BLaER1 (cell line): ENCODE results near the gene CPED1.
"Not testable (repeated sequence)": the region's sequence is repeated elsewhere in the genome, so short reads cannot be mapped to it uniquely, and the experiment has no call there.

ENCODE experiments used
- H3K27ac ChIP-seq: shearing (Covaris generic); formaldehyde crosslinking; 2 replicates; pipeline ENCODE4 v1.8.1; 2022
- H3K27me3 ChIP-seq: shearing (Covaris generic); formaldehyde crosslinking; 2 replicates; pipeline ENCODE4 v1.8.1; 2022
- H3K36me3 ChIP-seq: shearing (Covaris generic); formaldehyde crosslinking; 2 replicates; pipeline ENCODE4 v1.8.1; 2022
- H3K4me1 ChIP-seq: shearing (Covaris generic); formaldehyde crosslinking; 2 replicates; pipeline ENCODE4 v1.8.1; 2022
- H3K4me2 ChIP-seq: shearing (Covaris generic); formaldehyde crosslinking; 2 replicates; pipeline ENCODE4 v1.8.1; 2022
- H3K4me3 ChIP-seq: shearing (Covaris generic); formaldehyde crosslinking; 2 replicates; pipeline ENCODE4 v1.8.1; 2022
- H3K9ac ChIP-seq: shearing (Covaris generic); formaldehyde crosslinking; 2 replicates; pipeline ENCODE4 v1.8.1; 2022
- H3K9me3 ChIP-seq: shearing (Covaris generic); formaldehyde crosslinking; 2 replicates; pipeline ENCODE4 v1.8.1; 2022
- H4K20me1 ChIP-seq: shearing (Covaris generic); formaldehyde crosslinking; 2 replicates; pipeline ENCODE4 v1.8.1; 2022
- Cebpa-rat ChIP-seq: shearing (Covaris generic); IDR thresholded peaks from 2 replicates; pipeline ENCODE4 v1.8.1; 2022

The CPED1 gene

DNA sequence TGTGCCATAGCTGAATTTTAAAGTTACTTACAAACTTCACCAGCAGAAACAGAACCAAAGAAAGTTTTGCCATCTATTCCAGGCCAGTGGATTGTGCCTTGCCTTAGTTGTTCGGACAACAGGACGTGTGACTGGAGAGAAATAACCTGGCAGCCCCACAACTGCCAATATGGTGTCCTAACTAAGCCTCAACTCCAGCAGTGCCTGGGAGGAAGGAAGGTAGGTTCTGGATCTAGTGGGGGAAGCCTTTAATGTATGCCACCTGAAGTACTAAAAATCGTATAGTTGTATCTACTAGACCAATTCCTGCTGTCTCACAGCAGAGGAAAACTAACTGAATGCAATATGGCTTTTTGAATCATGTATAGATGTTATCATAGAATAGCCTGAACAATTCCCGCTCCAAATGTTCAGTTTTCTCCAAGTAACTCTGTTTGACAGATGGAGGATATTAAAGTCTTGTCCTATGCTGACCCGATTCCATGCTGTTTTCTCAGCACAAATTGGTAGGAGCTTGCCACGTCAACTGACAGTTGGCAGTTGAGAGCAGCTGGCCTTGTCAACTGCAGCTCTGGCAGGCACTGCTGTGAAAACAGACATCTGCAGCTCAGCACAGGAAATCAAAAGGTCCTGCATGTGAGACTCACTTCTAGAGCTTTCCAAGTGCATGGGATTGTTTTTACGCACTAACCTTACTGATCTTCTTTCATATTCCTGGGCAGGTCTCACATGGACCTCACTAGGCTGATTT is 255.8 kb downstream of the CPED1 start:
- H3K4me1 ChIP-seq: peaks cover 36% of the 10 kb centered on the region
- H3K27ac ChIP-seq: peak overlapping the region; percentile 92
- peaks cover 34% of the 10 kb centered on the region for H3K36me3 ChIP-seq
- peak overlapping the region; percentile 69 for H3K9ac ChIP-seq
- H3K27me3 ChIP-seq: no peaks in the 10 kb centered on the region
- no peaks in the 10 kb centered on the region for H4K20me1 ChIP-seq
- H3K4me2 ChIP-seq: peak overlapping the region; percentile 74
- peaks cover 27% of the 10 kb centered on the region for H3K9me3 ChIP-seq
- no peak for TF ChIP-seq Cebpa-rat
- 0 out of 2 replicates have a peak overlapping the region, but pooled peaks have one; percentile 5 for H3K4me3 ChIP-seq

DNA sequence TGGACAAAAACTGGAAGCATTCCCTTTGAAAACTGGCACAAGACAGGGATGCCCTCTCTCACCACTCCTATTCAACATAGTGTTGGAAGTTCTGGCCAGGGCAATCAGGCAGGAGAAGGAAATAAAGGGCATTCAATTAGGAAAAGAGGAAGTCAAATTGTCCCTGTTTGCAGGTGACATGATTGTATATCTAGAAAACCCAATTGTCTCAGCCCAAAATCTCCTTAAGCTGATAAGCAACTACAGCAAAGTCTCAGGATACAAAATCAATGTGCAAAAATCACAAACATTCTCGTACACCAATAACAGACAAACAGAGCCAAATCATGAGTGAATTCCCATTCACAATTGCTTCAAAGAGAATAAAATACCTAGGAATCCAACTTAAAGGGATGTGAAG is 262.9 kb downstream of the CPED1 start:
- H4K20me1 ChIP-seq, H3K4me1 ChIP-seq, H3K4me3 ChIP-seq, H3K27me3 ChIP-seq, H3K4me2 ChIP-seq, H3K27ac ChIP-seq, H3K9ac ChIP-seq: not testable (repeated sequence)
- peaks cover 33% of the 10 kb centered on the region for H3K36me3 ChIP-seq
- peaks cover 37% of the 10 kb centered on the region for H3K9me3 ChIP-seq

DNA sequence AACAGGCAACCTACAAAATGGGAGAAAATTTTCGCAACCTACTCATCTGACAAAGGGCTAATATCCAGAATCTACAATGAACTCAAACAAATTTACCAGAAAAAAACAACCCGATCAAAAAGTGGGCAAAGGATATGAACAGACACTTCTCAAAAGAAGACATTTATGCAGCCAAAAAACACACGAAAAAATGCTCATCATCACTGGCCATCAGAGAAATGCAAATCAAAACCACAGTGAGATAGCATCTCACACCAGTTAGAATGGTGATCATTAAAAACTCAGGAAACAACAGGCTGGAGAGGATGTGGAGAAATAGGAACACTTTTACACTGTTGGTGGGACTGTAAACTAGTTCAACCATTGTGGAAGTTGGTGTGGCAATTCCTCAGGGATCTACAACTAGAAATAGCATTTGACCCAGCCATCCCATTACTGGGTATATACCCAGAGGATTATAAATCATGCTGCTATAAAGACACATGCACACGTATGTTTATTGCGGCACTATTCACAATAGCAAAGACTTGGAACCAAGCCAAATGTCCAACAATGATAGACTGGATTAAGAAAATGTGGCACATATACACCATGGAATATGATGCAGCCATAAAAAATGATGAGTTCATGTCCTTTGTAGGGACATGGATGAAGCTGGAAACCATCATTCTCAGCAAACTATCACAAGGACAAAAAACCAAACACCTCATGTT is 264.2 kb downstream of the CPED1 start:
- H3K27me3 ChIP-seq, H3K27ac ChIP-seq, H3K4me2 ChIP-seq, H3K4me1 ChIP-seq, H3K9ac ChIP-seq, H4K20me1 ChIP-seq, H3K4me3 ChIP-seq: not testable (repeated sequence)
- H3K9me3 ChIP-seq: peaks cover 33% of the 10 kb centered on the region
- peaks cover 30% of the 10 kb centered on the region for H3K36me3 ChIP-seq

DNA sequence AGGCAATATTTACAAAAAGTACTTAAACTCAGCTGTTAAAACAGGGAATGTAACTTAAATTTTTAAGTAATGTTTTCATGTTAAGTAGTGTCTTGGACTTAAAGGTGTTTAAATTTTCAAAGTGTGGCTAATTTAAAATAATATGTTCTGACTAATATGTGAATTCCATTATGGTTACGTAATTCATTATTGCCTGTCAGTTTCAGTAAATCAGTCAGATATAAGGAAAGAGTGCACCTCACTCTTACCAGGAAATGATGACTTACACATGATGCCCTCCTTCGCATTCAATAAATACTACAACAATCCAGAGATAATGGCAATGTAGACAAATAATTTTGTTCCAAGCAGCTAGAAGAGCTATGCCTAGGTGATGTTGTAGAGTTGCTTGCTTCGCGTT is 271.3 kb downstream of the CPED1 start:
- no peak for TF ChIP-seq Cebpa-rat
- H3K9me3 ChIP-seq: peaks cover 13% of the 10 kb centered on the region

DNA sequence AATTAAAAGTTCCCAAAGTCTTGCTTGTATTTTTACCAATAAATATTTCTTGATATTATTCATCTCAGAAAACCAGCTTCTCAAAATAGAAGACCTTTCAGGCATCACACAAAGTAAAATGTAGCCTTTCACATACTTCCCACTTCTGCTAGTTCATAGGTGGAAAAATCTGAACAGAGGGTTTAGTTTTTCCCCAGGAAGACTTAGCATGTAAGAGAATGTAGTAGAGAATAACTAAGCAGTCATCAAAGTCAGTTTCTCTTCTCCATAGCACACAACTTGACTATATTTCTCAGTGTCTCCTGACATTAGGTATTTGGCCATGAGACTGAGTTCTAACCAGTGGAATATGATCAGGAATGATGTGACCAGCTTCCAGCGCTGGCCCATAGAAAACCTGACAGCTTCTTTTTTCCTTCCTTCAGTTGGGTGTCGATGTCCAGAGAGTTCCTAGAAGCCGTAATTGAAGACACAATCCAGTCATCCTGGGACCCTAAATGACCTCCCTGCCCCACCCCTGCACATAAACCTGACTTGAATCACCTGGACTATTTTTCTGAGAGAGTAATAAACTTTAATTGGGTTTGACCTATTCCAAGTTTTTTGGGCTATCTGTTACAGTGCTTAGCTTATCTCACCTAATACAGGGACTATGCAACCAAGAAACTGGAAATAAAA is 272.8 kb downstream of the CPED1 start:
- Histone ChIP-seq H3K9ac (no peak overlapping the region), H3K4me2 (no peak overlapping the region), H3K27ac (no peak overlapping the region), H4K20me1 (no peaks in the 10 kb centered on the region), H3K4me1 (no peaks in the 10 kb centered on the region), H3K9me3 (peaks cover 7% of the 10 kb centered on the region), H3K27me3 (no peaks in the 10 kb centered on the region), H3K36me3 (peaks cover 68% of the 10 kb centered on the region), H3K4me3 (no peak overlapping the region)
- TF ChIP-seq Cebpa-rat: no peak

More for the DNA sequence above, 271.3 kb downstream of the CPED1 start:
- H3K36me3 ChIP-seq: peaks cover 58% of the 10 kb centered on the region
- H3K4me1 ChIP-seq: no peaks in the 10 kb centered on the region
- no peak overlapping the region for H3K4me2 ChIP-seq
- no peak overlapping the region for H3K9ac ChIP-seq
- H3K4me3 ChIP-seq: no peak overlapping the region
- H3K27ac ChIP-seq: no peak overlapping the region
- no peaks in the 10 kb centered on the region for H3K27me3 ChIP-seq
- H4K20me1 ChIP-seq: no peaks in the 10 kb centered on the region

DNA sequence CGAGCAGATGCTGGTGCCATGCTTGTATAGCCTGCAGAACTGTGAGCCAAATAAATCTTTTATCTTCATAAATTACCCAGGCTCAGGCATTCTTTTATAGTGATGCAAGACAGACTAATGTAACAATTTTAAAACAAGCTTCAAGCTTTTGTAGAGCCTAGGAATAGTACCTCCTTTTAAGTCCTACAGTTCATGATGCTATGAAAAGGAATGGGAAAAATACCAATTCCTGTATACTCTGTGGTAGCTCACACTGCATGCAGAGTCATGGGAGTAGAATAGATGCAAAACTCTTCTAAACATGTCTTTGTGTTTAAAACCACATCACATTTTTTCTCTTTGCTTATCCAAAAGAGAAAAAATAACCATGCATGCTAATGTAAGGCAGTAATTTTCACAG is 273.7 kb downstream of the CPED1 start:
- Histone ChIP-seq H3K4me1 (no peaks in the 10 kb centered on the region), H3K4me2 (no peak overlapping the region), H3K27ac (no peak overlapping the region), H3K4me3 (no peak overlapping the region), H3K9ac (no peak overlapping the region), H3K36me3 (peaks cover 62% of the 10 kb centered on the region), H3K9me3 (no peaks in the 10 kb centered on the region), H4K20me1 (no peaks in the 10 kb centered on the region), H3K27me3 (no peaks in the 10 kb centered on the region)
- no peak for TF ChIP-seq Cebpa-rat

DNA sequence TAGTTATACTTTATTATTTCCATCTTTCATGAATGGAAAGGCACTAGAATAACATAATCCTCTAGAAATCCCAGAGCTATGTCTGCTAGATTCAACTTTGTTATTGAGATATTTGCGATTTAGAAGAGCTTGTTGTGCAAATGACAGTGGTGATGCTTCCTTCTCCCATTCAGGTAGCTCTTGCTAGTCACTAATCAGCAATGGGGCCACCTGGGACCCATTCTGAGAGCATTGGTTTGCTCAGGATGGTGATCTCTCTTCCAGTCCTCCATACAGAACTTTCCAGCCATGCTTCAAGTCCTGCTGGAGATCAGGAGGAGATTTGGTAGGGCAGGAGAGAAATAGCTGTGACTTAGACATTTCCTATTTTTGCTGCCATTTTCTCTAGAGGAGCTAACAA is 274.5 kb downstream of the CPED1 start:
- no peak overlapping the region for H3K4me3 ChIP-seq
- no peak overlapping the region for H3K4me2 ChIP-seq
- TF ChIP-seq Cebpa-rat: no peak
- no peak overlapping the region for H3K27ac ChIP-seq
- H3K27me3 ChIP-seq: no peaks in the 10 kb centered on the region
- H4K20me1 ChIP-seq: no peaks in the 10 kb centered on the region
- H3K36me3 ChIP-seq: peaks cover 63% of the 10 kb centered on the region
- no peak overlapping the region for H3K9ac ChIP-seq
- no peaks in the 10 kb centered on the region for H3K4me1 ChIP-seq
- H3K9me3 ChIP-seq: no peaks in the 10 kb centered on the region

DNA sequence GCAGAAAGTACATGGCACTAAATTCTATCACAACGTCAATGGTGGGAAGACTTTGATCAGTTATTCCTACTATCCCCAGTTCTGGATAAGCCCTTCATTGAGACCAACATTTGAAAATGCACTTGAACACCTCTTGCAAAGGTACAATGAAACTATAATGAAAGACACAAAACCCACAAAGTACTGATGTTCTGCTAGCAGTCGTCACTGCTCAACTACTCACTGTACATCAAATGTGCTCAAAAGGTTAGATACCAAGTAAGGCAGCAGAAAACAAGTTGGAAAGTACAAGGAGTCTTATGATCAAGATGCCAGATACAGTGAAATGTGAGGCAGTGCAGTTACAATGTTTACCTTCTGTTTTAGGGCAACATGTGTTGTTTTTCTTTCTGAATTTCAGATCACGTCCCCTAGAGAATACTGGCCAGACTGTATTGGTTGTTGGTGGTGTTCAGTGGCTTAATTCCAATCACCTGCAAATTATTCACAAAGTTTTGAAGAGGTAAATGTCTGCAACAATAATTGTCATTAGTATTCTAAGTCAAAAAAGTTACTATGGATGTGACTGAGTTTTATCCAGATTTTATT is 277.9 kb downstream of the CPED1 start:
- H3K9ac ChIP-seq: no peak overlapping the region
- no peak overlapping the region for H3K27ac ChIP-seq
- H3K4me2 ChIP-seq: no peak overlapping the region
- H3K4me3 ChIP-seq: no peak overlapping the region
- no peaks in the 10 kb centered on the region for H3K27me3 ChIP-seq
- no peaks in the 10 kb centered on the region for H3K4me1 ChIP-seq
- no peak for TF ChIP-seq Cebpa-rat
- peaks cover 60% of the 10 kb centered on the region for H3K36me3 ChIP-seq
- H4K20me1 ChIP-seq: no peaks in the 10 kb centered on the region
- H3K9me3 ChIP-seq: no peaks in the 10 kb centered on the region; the same call in 1 of the 2 replicates

DNA sequence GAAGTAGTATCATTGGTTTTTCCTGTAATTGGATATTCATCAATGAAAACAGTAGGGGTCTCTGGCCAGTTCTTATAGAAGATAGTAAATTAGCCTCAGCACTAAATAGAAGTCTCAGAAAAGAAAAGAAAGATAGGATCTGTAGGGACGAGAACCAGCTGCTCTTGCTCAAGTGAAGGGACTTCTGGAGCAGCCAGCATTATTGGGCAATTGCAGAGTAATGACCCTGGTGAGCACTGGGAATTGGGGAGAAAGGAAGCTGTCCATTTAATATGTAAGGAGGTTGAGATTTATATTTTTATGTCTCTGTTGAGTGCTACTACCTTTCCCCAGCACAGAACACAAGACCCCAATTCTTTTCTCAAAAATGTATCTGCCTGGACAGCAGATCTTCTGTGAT is 279.1 kb downstream of the CPED1 start:
- no peak overlapping the region for H3K9ac ChIP-seq
- no peak overlapping the region for H3K27ac ChIP-seq
- no peak overlapping the region for H3K4me3 ChIP-seq
- no peaks in the 10 kb centered on the region for H4K20me1 ChIP-seq
- peaks cover 61% of the 10 kb centered on the region for H3K36me3 ChIP-seq
- H3K4me1 ChIP-seq: no peaks in the 10 kb centered on the region
- no peak overlapping the region for H3K4me2 ChIP-seq
- H3K9me3 ChIP-seq: no peaks in the 10 kb centered on the region; the same call in 1 of the 2 replicates
- H3K27me3 ChIP-seq: no peaks in the 10 kb centered on the region
- TF ChIP-seq Cebpa-rat: no peak

DNA sequence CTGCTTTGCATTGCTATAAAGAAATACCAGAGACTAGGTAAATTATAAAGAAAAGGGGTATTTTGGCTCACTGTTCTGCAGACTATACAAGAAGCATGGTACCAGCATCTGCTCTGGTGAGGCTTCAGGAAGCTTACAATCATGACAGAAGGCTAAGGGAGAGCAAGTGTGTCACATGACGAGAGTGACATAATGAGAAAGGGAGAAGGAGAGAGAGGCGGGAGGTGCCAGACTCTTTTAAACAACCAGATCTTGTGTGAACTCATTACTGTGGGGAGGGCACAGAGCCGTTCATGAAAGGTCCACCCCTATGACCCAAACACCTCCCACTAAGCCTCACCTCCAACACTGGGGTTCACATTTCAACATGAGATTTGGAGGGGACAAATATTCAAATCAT is 281.3 kb downstream of the CPED1 start:
- Histone ChIP-seq H3K27ac (no peak overlapping the region), H4K20me1 (no peaks in the 10 kb centered on the region), H3K36me3 (peaks cover 49% of the 10 kb centered on the region), H3K9ac (no peak overlapping the region), H3K27me3 (no peaks in the 10 kb centered on the region), H3K4me2 (no peak overlapping the region), H3K4me1 (peaks cover 18% of the 10 kb centered on the region), H3K4me3 (no peak overlapping the region), H3K9me3 (no peaks in the 10 kb centered on the region; the same call in 1 of the 2 replicates)
- no peak for TF ChIP-seq Cebpa-rat
